Dedifferentiated amniotic fluid mesenchymal stem cell (primary cell): ENCODE data around the gene DYNLT1.
"Not testable (repeated sequence)": the region's sequence is repeated elsewhere in the genome, so short reads cannot be mapped to it uniquely, and the experiment has no call there.

ENCODE experiments used
- DNase-seq: peaks from one replicate; pipeline ENCODE4 v3.0.0-alpha.2; 2016; ENCODE audit errors: extremely low spot score

The DYNLT1 gene

GRCh38 chr6:158622545-158623190 is 21.9 kb downstream of the DYNLT1 start:
- no peak for DNase-seq

GRCh38 chr6:158621694-158622544 is 22.6 kb downstream of the DYNLT1 start:
- DNase-seq, result no peak

- no peak for DNase-seq
Observed at GRCh38 chr6:158620963-158621693, 23.4 kb downstream of the DYNLT1 start.

- DNase-seq, result no peak
Observed at GRCh38 chr6:158619922-158620801, 24.4 kb downstream of the DYNLT1 start.

- not testable (repeated sequence) for DNase-seq
Observed at GRCh38 chr6:158618289-158618688, 26.3 kb downstream of the DYNLT1 start.

- not testable (repeated sequence) for DNase-seq
Observed at GRCh38 chr6:158614606-158615005, 29.9 kb downstream of the DYNLT1 start.

GRCh38 chr6:158611541-158612370 is 32.8 kb downstream of the DYNLT1 start:
- DNase-seq, result no peak

GRCh38 chr6:158611039-158611438 is 33.5 kb downstream of the DYNLT1 start:
- no peak for DNase-seq

GRCh38 chr6:158610319-158610968 is 34.1 kb downstream of the DYNLT1 start:
- DNase-seq, result no peak

- DNase-seq, result no peak
Observed at GRCh38 chr6:158609455-158610155, 34.9 kb downstream of the DYNLT1 start.

GRCh38 chr6:158608221-158608620 is 36.3 kb downstream of the DYNLT1 start:
- no peak for DNase-seq

GRCh38 chr6:158607411-158608170 is 37.0 kb downstream of the DYNLT1 start:
- DNase-seq, result no peak

- no peak for DNase-seq
Observed at GRCh38 chr6:158606935-158607334, 37.6 kb downstream of the DYNLT1 start.

GRCh38 chr6:158606011-158606410 is 38.5 kb downstream of the DYNLT1 start:
- DNase-seq, result not testable (repeated sequence)

GRCh38 chr6:158605266-158605878 is 39.2 kb downstream of the DYNLT1 start:
- DNase-seq, result peak; percentile 68

GRCh38 chr6:158604048-158604406 is 40.5 kb downstream of the DYNLT1 start:
- no peak for DNase-seq

- no peak for DNase-seq
Observed at GRCh38 chr6:158603261-158604047, 41.1 kb downstream of the DYNLT1 start.
